Osteoblast (primary cell): ENCODE data around the gene COBL. TPM values are rescaled to one million over a fixed set of nuclear protein-coding genes. Genes with fewer than 3 reads are reported as not detected.

Experiments
- DNase-seq: peaks from one replicate; pipeline ENCODE4 v3.0.0; 2011; ENCODE audit warnings: low spot score, mixed read lengths; ENCODE audit not compliant: insufficient read length; ENCODE audit errors: missing footprints
- H2AFZ ChIP-seq: 2 replicates; pipeline ENCODE4 v1.6.0; 2011; ENCODE audit warnings: mild to moderate bottlenecking, low read length
- H3K27ac ChIP-seq: 2 replicates; pipeline ENCODE4 v1.5.1; 2011; ENCODE audit warnings: mild to moderate bottlenecking, low read depth, low read length, moderate library complexity
- H3K27me3 ChIP-seq: 2 replicates; pipeline ENCODE4 v1.6.0; 2012; ENCODE audit warnings: mild to moderate bottlenecking, control low read depth, inconsistent platforms, low read length, moderate library complexity; ENCODE audit not compliant: insufficient read depth
- H3K36me3 ChIP-seq: 2 replicates; pipeline ENCODE4 v1.5.1; 2011; ENCODE audit warnings: mild to moderate bottlenecking, low read length, control low read depth, moderate library complexity; ENCODE audit not compliant: insufficient read depth
- H3K4me1 ChIP-seq: 2 replicates; pipeline ENCODE4 v1.5.1; 2011; ENCODE audit warnings: mild to moderate bottlenecking, low read length, control low read depth, moderate library complexity; ENCODE audit not compliant: insufficient read depth
- H3K4me2 ChIP-seq: 2 replicates; pipeline ENCODE4 v1.6.0; 2011; ENCODE audit warnings: mild to moderate bottlenecking, low read length; ENCODE audit not compliant: insufficient read depth
- H3K4me3 ChIP-seq: fragments of 200-600 bp; sonication (generic); 3 replicates; pipeline ENCODE4 v1.5.1; 2012; ENCODE audit warnings: mild to moderate bottlenecking, low read length, inconsistent platforms; ENCODE audit not compliant: insufficient read depth
- H3K79me2 ChIP-seq: 2 replicates; pipeline ENCODE4 v1.6.0; 2012; ENCODE audit warnings: mild to moderate bottlenecking, low read length, control low read depth, inconsistent platforms; ENCODE audit not compliant: insufficient read depth
- H3K9me3 ChIP-seq: 2 replicates; pipeline ENCODE4 v1.5.1; 2011; ENCODE audit warnings: low read depth, low read length, control low read depth
- H4K20me1 ChIP-seq: 2 replicates; pipeline ENCODE4 v1.6.0; 2012; ENCODE audit warnings: mild to moderate bottlenecking, low read length, control low read depth; ENCODE audit not compliant: insufficient read depth
- CTCF ChIP-seq: IDR thresholded peaks from 2 replicates; pipeline ENCODE4 v1.5.1; 2011; ENCODE audit warnings: mild to moderate bottlenecking, low read depth, low read length, moderate library complexity; ENCODE audit errors: extremely low read depth
- total RNA-seq: library from RNA; depleted of rRNA; stranded (reverse); fragments of >200 nt; gene quantifications from 2 replicates; pipeline ENCODE4 v1.2.3, GENCODE V29; 2012

The COBL gene
- total RNA-seq, 1 donor: under 0.01 TPM

- Histone ChIP-seq H3K4me3 (no peak overlapping the region), H3K9me3 (no peaks in the 10 kb centered on the region), H3K4me2 (no peak overlapping the region), H4K20me1 (no peaks in the 10 kb centered on the region), H3K4me1 (no peaks in the 10 kb centered on the region), H2AFZ (no peak overlapping the region), H3K27ac (no peak overlapping the region), H3K36me3 (no peaks in the 10 kb centered on the region), H3K27me3 (no peaks in the 10 kb centered on the region), H3K79me2 (no peaks in the 10 kb centered on the region)
- TF ChIP-seq CTCF: no peak
- no peak for DNase-seq
Measured at GRCh38 chr7:51236470-51237132, 80.0 kb downstream of the COBL start.

GRCh38 chr7:51235593-51236313, 80.9 kb downstream of the COBL start:
- TF ChIP-seq CTCF: no peak
- no peaks in the 10 kb centered on the region for H3K4me1 ChIP-seq
- no peak for DNase-seq
- H3K4me2 ChIP-seq: no peak overlapping the region
- no peaks in the 10 kb centered on the region for H3K79me2 ChIP-seq
- H2AFZ ChIP-seq: no peak overlapping the region
- H3K36me3 ChIP-seq: no peaks in the 10 kb centered on the region
- no peak overlapping the region for H3K4me3 ChIP-seq
- H3K9me3 ChIP-seq: no peaks in the 10 kb centered on the region
- H4K20me1 ChIP-seq: no peaks in the 10 kb centered on the region
- no peaks in the 10 kb centered on the region for H3K27me3 ChIP-seq
- no peak overlapping the region for H3K27ac ChIP-seq

- Histone ChIP-seq H4K20me1 (no peaks in the 10 kb centered on the region), H3K4me3 (no peak overlapping the region), H3K4me2 (no peak overlapping the region), H3K9me3 (no peaks in the 10 kb centered on the region), H3K4me1 (no peaks in the 10 kb centered on the region), H3K27me3 (peaks cover 2% of the 10 kb centered on the region), H3K27ac (no peak overlapping the region), H2AFZ (no peak overlapping the region), H3K79me2 (no peaks in the 10 kb centered on the region), H3K36me3 (no peaks in the 10 kb centered on the region)
- no peak for DNase-seq
- no peak for TF ChIP-seq CTCF
Measured at GRCh38 chr7:51234609-51235308, 81.8 kb downstream of the COBL start.

- H3K4me2 ChIP-seq: no peak overlapping the region
- H2AFZ ChIP-seq: no peak overlapping the region
- DNase-seq: no peak
- H3K36me3 ChIP-seq: no peaks in the 10 kb centered on the region
- no peaks in the 10 kb centered on the region for H3K4me1 ChIP-seq
- TF ChIP-seq CTCF: no peak
- no peaks in the 10 kb centered on the region for H4K20me1 ChIP-seq
- H3K4me3 ChIP-seq: no peak overlapping the region
- peaks cover 8% of the 10 kb centered on the region for H3K27me3 ChIP-seq
- no peak overlapping the region for H3K27ac ChIP-seq
- no peaks in the 10 kb centered on the region for H3K79me2 ChIP-seq
- H3K9me3 ChIP-seq: no peaks in the 10 kb centered on the region
Measured at GRCh38 chr7:51234139-51234538, 82.5 kb downstream of the COBL start.
